Uterus (tissue), 4 donors: ENCODE data around the gene CEACAM16. TPM values are rescaled to one million over a fixed set of nuclear protein-coding genes. Genes with fewer than 3 reads are reported as not detected.

Experiments
- DNase-seq, 2 donors: peaks; one replicate each; pipeline ENCODE4 v3.0.0-alpha.2; 2019 to 2020
- H3K27ac ChIP-seq, 2 donors: fragments of 200-600 bp; sonication (generic); 1 replicate in 1 of 2; 2 replicates in 1 of 2; pipeline ENCODE4 v1.5.1; 2016 to 2018
- H3K27me3 ChIP-seq, 2 donors: fragments of 200-600 bp; sonication (generic); one replicate each; pipeline ENCODE4 v1.5.1; 2018 to 2019; ENCODE audit warnings: control low read depth in 1 of 2
- H3K36me3 ChIP-seq, 2 donors: fragments of 200-600 bp; sonication (generic); one replicate each; pipeline ENCODE4 v1.5.1; 2019; ENCODE audit warnings: control low read depth in 1 of 2
- H3K4me1 ChIP-seq, 2 donors: fragments of 200-600 bp; sonication (generic); one replicate each; pipeline ENCODE4 v1.5.1; 2018 to 2019; ENCODE audit warnings: control low read depth in 1 of 2
- H3K4me3 ChIP-seq, 2 donors: fragments of 200-600 bp; sonication (generic); 1 replicate in 1 of 2; 2 replicates in 1 of 2; pipeline ENCODE4 v1.5.1; 2018 to 2019; ENCODE audit warnings: mild to moderate bottlenecking in 1 of 2
- H3K9me3 ChIP-seq, 2 donors: fragments of 200-600 bp; sonication (generic); one replicate each; pipeline ENCODE4 v1.5.1; 2019; ENCODE audit warnings: control low read depth in 1 of 2
- POLR2A ChIP-seq, 2 donors: fragments of 450-650 bp; IDR thresholded peaks; one replicate each; pipeline ENCODE4 v1.6.1; 2016; ENCODE audit warnings: antibody characterized with exemption in 2 of 2, mild to moderate bottlenecking in 1 of 2, moderate library complexity in 1 of 2
- intact Hi-C: fragments of 100-400 bp; cut with DNase I; formaldehyde crosslinking; loops from one replicate; pipeline ENCODE4 v1.15.1; 2023; ENCODE audit warnings: low total_unique reads
- total RNA-seq, 4 donors: library from RNA; depleted of rRNA in 3 of 4; stranded (reverse); fragments of >200 nt in 3 of 4; gene quantifications; one replicate each; pipeline versions ENCODE4 v1.1.0 to v1.2.4, GENCODE V29; 2014 to 2023
- TF ChIP-seq, protein P1 (sequence below), 4 experiments: fragments of 200-600 bp in 2 of 4; fragments of 450-650 bp in 2 of 4; sonication (generic) in 2 of 4; IDR thresholded peaks; one replicate each; pipeline ENCODE4 v1.5.1; 2016 to 2019; ENCODE audit warnings: antibody characterized with exemption in 4 of 4, mild to moderate bottlenecking in 2 of 4, moderate library complexity in 1 of 4
- donor health status: DM: yes; HTN: yes; CAD: no.

Gene CEACAM16
- total RNA-seq, 4 donors from 2014 or later: not detected

DNA sequence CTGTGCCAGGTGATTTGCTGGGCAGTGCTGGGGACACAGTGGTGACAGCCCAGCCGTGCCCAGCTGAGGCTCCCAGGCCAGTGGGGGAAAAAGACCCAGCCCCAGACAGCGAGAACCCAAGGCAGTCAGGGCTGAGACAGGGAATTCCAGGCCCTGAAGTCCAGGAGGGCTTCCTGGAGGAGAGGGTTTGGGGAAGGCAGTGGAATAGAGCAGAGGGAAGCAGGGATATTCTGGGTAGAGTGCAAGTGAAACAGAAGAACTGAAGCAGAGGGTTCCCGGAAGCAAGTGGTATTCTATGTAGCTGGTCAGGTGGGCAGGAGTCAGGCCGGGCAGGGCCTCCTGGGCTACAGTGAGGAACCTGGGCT, 1.3 kb upstream of the CEACAM16 start:
- no peaks in the 10 kb centered on the region for H3K9me3 ChIP-seq
- no peak for DNase-seq
- no peaks in the 10 kb centered on the region for H3K36me3 ChIP-seq
- no peaks in the 10 kb centered on the region for H3K4me1 ChIP-seq
- no peak for TF ChIP-seq POLR2A (IDR thresholded peaks at IDR 0.05)
- TF ChIP-seq, protein P1, sequence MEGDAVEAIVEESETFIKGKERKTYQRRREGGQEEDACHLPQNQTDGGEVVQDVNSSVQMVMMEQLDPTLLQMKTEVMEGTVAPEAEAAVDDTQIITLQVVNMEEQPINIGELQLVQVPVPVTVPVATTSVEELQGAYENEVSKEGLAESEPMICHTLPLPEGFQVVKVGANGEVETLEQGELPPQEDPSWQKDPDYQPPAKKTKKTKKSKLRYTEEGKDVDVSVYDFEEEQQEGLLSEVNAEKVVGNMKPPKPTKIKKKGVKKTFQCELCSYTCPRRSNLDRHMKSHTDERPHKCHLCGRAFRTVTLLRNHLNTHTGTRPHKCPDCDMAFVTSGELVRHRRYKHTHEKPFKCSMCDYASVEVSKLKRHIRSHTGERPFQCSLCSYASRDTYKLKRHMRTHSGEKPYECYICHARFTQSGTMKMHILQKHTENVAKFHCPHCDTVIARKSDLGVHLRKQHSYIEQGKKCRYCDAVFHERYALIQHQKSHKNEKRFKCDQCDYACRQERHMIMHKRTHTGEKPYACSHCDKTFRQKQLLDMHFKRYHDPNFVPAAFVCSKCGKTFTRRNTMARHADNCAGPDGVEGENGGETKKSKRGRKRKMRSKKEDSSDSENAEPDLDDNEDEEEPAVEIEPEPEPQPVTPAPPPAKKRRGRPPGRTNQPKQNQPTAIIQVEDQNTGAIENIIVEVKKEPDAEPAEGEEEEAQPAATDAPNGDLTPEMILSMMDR (IDR thresholded peaks at IDR 0.05): no peak
- H3K27me3 ChIP-seq: no peaks in the 10 kb centered on the region
- intact Hi-C loops: no loop called here
- no peak overlapping the region for H3K27ac ChIP-seq
- H3K4me3 ChIP-seq: no peak overlapping the region

DNA sequence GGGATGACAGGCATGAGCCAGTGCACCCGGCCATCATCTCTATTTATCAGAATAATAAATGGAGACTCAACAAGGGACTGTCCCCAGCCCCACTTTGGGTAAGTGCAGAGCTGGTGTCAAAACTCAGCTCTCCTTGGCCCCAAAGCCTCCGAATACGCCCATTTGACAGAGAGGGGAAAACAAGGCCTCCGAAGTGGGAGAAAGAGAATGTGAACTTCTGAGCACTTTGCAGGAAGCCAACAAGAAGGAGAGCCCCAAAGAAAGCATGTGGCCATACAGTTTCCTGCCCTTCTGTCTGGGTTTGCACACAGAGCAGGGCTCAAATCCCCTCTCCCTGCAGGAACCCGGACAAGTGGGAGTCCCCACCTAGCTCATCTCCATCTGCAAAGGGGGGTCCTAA, 1.6 kb downstream of the CEACAM16 start:
- TF ChIP-seq, protein P1 (IDR thresholded peaks at IDR 0.05): no peak
- no peak for TF ChIP-seq POLR2A (IDR thresholded peaks at IDR 0.05)
- Histone ChIP-seq H3K4me3 (no peak overlapping the region), H3K36me3 (no peaks in the 10 kb centered on the region), H3K4me1 (no peaks in the 10 kb centered on the region), H3K27me3 (no peaks in the 10 kb centered on the region), H3K27ac (no peak overlapping the region), H3K9me3 (no peaks in the 10 kb centered on the region)
- DNase-seq: no peak
- intact Hi-C loops: no loop called here

DNA sequence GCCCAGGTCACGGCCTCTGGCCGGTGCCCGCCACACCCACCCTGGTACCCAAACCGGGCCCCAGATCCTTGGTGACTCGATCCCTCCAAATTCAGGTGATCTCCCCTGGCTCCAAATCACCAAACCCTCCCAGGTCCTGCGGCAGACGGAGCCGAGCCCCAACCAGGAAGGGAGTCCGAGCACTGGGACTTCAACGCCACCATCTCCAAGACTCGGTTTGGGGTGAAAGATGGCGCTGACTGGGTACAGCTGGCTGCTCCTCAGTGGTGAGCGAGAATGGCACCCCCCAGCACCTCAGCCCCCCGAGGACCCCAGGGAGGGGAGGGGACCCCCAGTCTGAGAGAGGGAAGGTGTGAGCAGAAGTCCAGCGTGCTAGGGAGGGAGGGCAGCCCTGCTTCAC, 2.3 kb downstream of the CEACAM16 start:
- no peak for DNase-seq
- Histone ChIP-seq H3K36me3 (no peaks in the 10 kb centered on the region), H3K27me3 (no peaks in the 10 kb centered on the region), H3K27ac (no peak overlapping the region), H3K9me3 (no peaks in the 10 kb centered on the region), H3K4me3 (no peak overlapping the region), H3K4me1 (no peaks in the 10 kb centered on the region)
- no peak for TF ChIP-seq POLR2A (IDR thresholded peaks at IDR 0.05)
- TF ChIP-seq, protein P1 (IDR thresholded peaks at IDR 0.05): no peak
- intact Hi-C loops: no loop called here

DNA sequence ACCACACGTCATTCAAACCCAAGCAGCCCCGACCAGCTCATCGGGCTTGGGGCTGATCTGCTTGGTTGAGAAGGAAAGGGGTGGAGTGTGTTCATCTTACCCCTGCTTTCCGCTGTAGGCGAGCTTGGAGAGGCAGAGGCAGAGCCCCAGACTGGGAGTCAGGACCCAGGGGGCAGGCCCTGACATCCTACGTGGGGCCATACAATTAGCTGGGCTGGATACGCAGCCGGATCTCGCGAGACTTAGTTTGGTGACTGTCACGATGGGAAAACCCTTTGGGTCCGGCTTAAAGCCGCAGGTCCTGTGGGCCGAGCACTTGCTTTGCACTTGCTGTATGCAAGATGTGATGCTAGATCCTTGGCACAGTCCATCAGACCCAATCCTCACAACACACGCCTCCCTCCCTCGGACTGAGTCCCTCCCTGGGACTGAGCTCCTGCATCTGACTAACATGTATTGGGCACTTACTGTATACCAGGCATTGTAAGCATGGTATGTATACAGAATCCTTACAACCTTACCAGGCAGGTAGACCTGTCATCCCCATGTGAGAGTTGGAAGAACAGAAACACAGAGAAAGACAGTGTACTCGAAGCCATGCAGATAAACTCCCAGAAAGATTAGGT, 3.7 kb downstream of the CEACAM16 start:
- no peaks in the 10 kb centered on the region for H3K36me3 ChIP-seq
- no peaks in the 10 kb centered on the region for H3K27me3 ChIP-seq
- DNase-seq: no peak
- H3K4me1 ChIP-seq: no peaks in the 10 kb centered on the region
- no peaks in the 10 kb centered on the region for H3K9me3 ChIP-seq
- H3K4me3 ChIP-seq: no peak overlapping the region
- TF ChIP-seq, protein P1 (IDR thresholded peaks at IDR 0.05): no peak
- no peak for TF ChIP-seq POLR2A (IDR thresholded peaks at IDR 0.05)
- H3K27ac ChIP-seq: no peak overlapping the region
- intact Hi-C loops: no loop called here

DNA sequence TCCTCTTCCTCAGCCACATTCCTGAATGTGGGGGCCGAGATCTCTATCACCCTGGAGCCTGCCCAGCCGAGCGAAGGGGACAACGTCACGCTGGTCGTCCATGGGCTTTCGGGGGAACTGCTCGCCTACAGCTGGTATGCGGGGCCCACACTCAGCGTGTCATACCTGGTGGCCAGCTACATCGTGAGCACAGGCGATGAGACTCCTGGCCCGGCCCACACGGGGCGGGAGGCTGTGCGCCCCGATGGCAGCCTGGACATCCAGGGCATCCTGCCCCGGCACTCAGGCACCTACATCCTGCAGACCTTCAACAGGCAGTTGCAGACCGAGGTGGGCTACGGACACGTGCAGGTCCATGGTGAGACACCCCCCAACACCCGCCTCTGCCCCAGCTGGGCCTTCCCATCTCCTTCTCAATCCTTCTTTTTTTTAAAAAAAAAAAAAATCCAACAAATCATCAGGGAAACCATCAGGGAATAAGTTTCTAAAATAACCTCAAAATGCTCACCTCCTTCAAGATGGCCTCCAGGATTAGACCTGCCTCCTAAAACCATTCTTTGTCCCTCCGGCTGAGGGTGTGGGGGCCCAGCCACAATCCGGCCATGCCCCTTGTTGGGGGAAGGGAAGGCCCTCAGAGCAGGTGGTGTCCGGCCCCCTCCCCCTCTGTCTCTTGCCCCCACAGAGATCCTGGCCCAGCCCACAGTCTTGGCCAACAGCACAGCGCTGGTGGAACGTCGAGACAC, 4.6 kb downstream of the CEACAM16 start:
- Histone ChIP-seq H3K9me3 (no peaks in the 10 kb centered on the region), H3K36me3 (no peaks in the 10 kb centered on the region), H3K4me3 (no peak overlapping the region), H3K27ac (no peak overlapping the region), H3K4me1 (no peaks in the 10 kb centered on the region), H3K27me3 (no peaks in the 10 kb centered on the region)
- DNase-seq: no peak
- intact Hi-C loops: no loop called here
- TF ChIP-seq POLR2A (IDR thresholded peaks at IDR 0.05): no peak
- TF ChIP-seq, protein P1 (IDR thresholded peaks at IDR 0.05): no peak
